Stomach smooth muscle (tissue), 2 donors: ENCODE results near the gene HEG1.

Experiments used
- H3K27ac ChIP-seq: one replicate; pipeline ENCODE4 v1.7.0; 2013; ENCODE audit warnings: mild to moderate bottlenecking, low read length, inconsistent platforms
- H3K27me3 ChIP-seq, 2 donors: one replicate each; pipeline ENCODE4 v1.7.0; 2013; ENCODE audit warnings: low read length in 2 of 2; ENCODE audit not compliant: insufficient read depth in 2 of 2, control insufficient read depth in 1 of 2
- H3K36me3 ChIP-seq, 2 donors: one replicate each; pipeline ENCODE4 v1.7.0; 2013; ENCODE audit warnings: low read length in 2 of 2; ENCODE audit not compliant: control insufficient read depth in 2 of 2, insufficient read depth in 2 of 2
- H3K4me1 ChIP-seq: one replicate; pipeline ENCODE4 v1.7.0; 2013; ENCODE audit warnings: low read length; ENCODE audit not compliant: control insufficient read depth, insufficient read depth
- H3K4me3 ChIP-seq, 2 donors: one replicate each; pipeline ENCODE4 v1.7.0; 2013; ENCODE audit warnings: low read length in 2 of 2
- H3K9ac ChIP-seq, 2 donors: one replicate each; pipeline ENCODE4 v1.7.0; 2013; ENCODE audit warnings: low read length in 2 of 2, mild to moderate bottlenecking in 1 of 2
- H3K9me3 ChIP-seq, 2 donors: one replicate each; pipeline ENCODE4 v1.7.0; 2013; ENCODE audit warnings: low read length in 2 of 2; ENCODE audit not compliant: control insufficient read depth in 2 of 2
- donor health status: healthy.
- donor health status: Pancreatic carcinoma.

HEG1 gene

GRCh38 chr3:124927574-124928045 lies 128.2 kb downstream of the HEG1 start:
- H3K4me3 ChIP-seq = no peak overlapping the region
- no peaks in the 10 kb centered on the region for H3K27me3 ChIP-seq
- H3K36me3 ChIP-seq = no peaks in the 10 kb centered on the region
- H3K9me3 ChIP-seq = no peaks in the 10 kb centered on the region
- no peak overlapping the region for H3K9ac ChIP-seq
- H3K4me1 ChIP-seq = no peaks in the 10 kb centered on the region
- no peak overlapping the region for H3K27ac ChIP-seq

- H3K9ac ChIP-seq = no peak overlapping the region
- no peaks in the 10 kb centered on the region for H3K36me3 ChIP-seq
- no peaks in the 10 kb centered on the region for H3K27me3 ChIP-seq
- no peak overlapping the region for H3K27ac ChIP-seq
- no peaks in the 10 kb centered on the region for H3K4me1 ChIP-seq
- no peaks in the 10 kb centered on the region for H3K9me3 ChIP-seq
- H3K4me3 ChIP-seq = no peak overlapping the region
These were observed 129.2 kb downstream of the HEG1 start for GRCh38 chr3:124926426-124927101.

DNA sequence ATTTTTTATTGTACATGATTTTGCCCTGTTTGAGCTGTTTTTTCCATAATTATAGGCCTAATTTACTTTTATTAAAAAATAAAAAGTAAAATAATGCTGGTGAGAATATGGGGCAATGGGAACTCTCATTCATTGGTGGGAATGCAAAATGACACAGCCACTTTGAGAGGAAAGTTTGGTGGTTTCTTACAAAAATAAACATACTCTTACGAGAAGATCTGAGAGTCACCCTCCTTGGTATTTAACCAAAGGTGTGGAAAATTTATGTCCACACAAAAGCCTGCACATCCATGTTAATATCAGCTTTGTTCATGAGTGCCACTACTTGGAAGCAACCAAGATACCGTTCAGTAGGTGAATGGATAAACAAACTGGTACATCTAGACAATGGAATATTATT lies 131.1 kb downstream of the HEG1 start:
- H3K36me3 ChIP-seq = no peaks in the 10 kb centered on the region
- H3K9ac ChIP-seq = no peak overlapping the region
- H3K9me3 ChIP-seq = no peaks in the 10 kb centered on the region

DNA sequence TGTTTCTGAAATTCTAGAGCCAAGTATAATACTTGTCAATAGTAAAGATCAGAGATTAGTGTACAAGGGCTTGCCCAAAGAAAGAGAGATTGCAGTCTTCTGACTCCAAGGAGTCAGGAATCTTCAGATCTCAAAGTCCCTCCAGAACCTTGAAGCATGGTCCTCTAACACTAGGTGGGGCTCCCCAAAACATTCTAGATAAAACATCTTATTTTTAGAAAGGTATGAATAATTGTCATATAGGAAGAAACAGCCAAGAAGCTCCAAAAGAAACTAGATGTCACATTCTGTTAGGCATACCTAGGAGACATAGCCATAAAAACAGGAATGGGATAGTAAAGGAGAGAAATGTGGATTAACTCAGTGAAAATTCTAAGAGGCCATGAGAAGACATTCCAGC lies 132.0 kb downstream of the HEG1 start:
- Histone ChIP-seq H3K9ac (no peak overlapping the region), H3K4me1 (no peaks in the 10 kb centered on the region), H3K27ac (no peak overlapping the region), H3K27me3 (no peaks in the 10 kb centered on the region), H3K9me3 (no peaks in the 10 kb centered on the region), H3K4me3 (no peak overlapping the region), H3K36me3 (no peaks in the 10 kb centered on the region)

More for the DNA sequence above, 131.1 kb downstream of the HEG1 start:
- H3K4me3 ChIP-seq = no peak overlapping the region
- H3K27ac ChIP-seq = no peak overlapping the region
- H3K4me1 ChIP-seq = no peaks in the 10 kb centered on the region
- H3K27me3 ChIP-seq = no peaks in the 10 kb centered on the region

DNA sequence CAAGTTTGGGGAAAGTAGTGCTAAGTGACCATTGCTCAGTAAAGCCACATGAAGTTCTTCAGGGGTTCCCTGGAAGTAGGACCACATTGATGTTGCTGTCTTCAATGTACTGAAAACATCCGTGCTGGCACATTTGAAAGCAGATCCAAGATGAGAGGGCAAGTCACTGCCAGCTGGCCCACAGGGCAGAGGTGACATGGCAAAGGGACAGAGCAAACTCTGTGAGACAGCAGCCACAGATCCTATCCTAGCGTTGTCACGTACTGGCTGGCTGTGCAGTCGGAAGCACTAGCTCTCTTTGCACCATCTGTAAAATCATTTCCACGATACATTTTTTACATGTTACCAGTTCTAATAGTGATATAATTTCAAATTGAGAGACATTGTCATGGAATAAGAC lies 135.1 kb downstream of the HEG1 start:
- Histone ChIP-seq H3K27me3 (no peaks in the 10 kb centered on the region), H3K27ac (no peak overlapping the region), H3K9ac (no peak overlapping the region), H3K4me1 (no peaks in the 10 kb centered on the region), H3K9me3 (no peaks in the 10 kb centered on the region), H3K4me3 (no peak overlapping the region), H3K36me3 (no peaks in the 10 kb centered on the region)

- H3K9ac ChIP-seq = no peak overlapping the region
- no peak overlapping the region for H3K27ac ChIP-seq
- no peaks in the 10 kb centered on the region for H3K36me3 ChIP-seq
- no peaks in the 10 kb centered on the region for H3K4me1 ChIP-seq
- H3K27me3 ChIP-seq = no peaks in the 10 kb centered on the region
- H3K9me3 ChIP-seq = no peaks in the 10 kb centered on the region
- H3K4me3 ChIP-seq = no peak overlapping the region
These were observed 136.0 kb downstream of the HEG1 start for GRCh38 chr3:124919756-124920155.

DNA sequence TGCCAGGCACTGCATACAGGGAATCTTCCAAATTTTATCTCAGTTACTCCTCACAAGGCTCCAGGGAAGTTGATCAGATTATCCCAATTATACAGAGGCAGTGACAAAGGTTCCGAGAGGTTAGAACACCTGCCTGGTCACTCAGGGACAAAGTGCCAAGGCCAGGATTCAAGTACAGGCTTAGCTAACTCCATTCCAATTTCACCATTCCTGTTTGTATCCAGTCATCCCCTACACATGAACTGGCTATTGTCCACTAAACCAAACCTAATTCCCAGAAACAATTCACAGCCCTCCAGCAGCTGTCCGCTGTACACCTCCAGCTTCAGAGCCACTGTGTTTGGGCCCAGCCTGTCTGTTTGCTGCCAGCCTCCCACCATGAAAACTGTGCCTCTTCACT lies 137.3 kb downstream of the HEG1 start:
- no peak overlapping the region for H3K4me3 ChIP-seq
- no peak overlapping the region for H3K27ac ChIP-seq
- H3K36me3 ChIP-seq = no peaks in the 10 kb centered on the region
- no peak overlapping the region for H3K9ac ChIP-seq
- H3K27me3 ChIP-seq = no peaks in the 10 kb centered on the region
- no peaks in the 10 kb centered on the region for H3K9me3 ChIP-seq
- H3K4me1 ChIP-seq = no peaks in the 10 kb centered on the region

DNA sequence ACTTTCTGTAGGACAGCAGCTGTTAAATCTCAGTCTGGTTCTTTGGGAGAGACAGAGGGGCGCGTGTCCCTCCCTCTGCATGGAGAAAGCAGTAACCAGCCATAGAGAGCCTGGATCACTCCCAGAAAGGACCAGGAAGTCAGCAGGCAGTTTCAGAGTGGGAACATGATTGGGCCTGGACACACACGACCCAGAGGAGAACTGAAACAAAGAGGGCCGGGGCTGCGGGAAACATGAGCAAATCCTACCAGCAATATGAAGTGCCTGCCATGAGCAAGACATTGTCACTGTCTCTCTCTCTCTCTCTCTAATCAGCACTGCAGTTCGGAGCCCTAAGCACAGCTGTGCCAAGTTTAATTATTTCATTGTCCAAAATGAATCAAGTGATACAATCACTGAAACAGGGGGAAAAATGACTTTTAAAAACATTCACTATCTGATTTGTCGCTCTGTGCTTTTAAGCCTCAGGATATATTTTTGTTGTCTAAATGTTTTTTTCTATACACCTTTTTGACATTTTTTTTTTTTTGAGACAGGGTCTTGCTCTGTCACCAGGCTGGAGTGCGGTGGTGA lies 138.9 kb downstream of the HEG1 start:
- Histone ChIP-seq H3K27me3 (no peaks in the 10 kb centered on the region), H3K4me3 (no peak overlapping the region), H3K9ac (no peak overlapping the region), H3K9me3 (no peaks in the 10 kb centered on the region), H3K36me3 (no peaks in the 10 kb centered on the region), H3K27ac (no peak overlapping the region), H3K4me1 (no peaks in the 10 kb centered on the region)
